ENCODE results near the gene MESD. TPM values are rescaled to one million over a fixed set of nuclear protein-coding genes. Genes with fewer than 3 reads are reported as not detected.

MESD gene
- polyA plus RNA-seq, 1 of the 3 experiments (the other 2 are of a cell fraction), result 15.2 TPM

DNA sequence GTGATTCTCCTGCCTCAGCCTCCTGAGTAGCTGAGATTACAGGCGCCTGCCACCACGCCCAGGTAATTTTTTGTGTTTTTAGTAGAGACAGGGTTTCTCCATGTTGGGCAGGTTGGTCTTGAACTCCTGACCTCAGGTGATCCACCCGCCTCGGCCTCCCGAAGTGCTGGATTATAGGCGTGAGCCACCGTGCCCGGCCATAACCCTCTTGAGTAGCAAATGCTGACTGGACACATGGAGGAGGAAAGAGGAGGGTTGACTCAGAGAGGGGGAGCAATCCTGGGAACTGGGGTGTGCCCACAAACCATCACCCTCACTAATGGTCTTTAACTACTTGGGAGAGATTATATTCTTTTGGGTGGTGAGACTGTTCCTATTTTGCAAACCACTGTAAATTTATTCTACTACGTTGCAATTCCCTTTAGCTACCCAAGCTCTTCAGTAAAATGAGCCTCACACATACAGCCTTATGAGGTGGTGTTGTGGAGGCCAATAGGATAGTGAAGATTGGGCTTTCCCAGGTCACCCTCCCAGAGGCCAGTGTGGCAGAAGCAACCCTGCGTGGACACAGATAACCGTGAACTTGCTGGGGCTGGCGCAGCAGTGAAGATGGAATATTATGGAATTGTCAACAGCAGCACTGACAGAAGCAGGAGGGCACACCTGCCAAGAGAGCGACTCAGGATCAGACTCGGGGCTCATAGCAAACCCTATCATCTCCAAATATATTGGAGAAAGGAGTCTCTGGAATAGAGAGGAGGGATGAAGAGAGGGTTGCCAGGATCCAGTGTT lies 48.5 kb upstream of the MESD start:
- Histone ChIP-seq H4K20me1 (ENCODE audit: insufficient read depth) (no peaks in the 10 kb centered on the region), H3K36me3 (replicated peaks in 1 of 2; ENCODE audit: control insufficient read depth in 1 of 2, insufficient read depth in 2 of 2, low read length in 1 of 2) (no peaks in the 10 kb centered on the region), H3K9me3 (no peaks in the 10 kb centered on the region), H3K4me2 (no peak overlapping the region), H3K9me2 (no peaks in the 10 kb centered on the region), H2AFZ (ENCODE audit: low read depth) (no peak overlapping the region), H3K4me3 (ENCODE audit: low read depth in 2 of 2, low read length in 1 of 2) (no peak overlapping the region), H3K27me3 (ENCODE audit: insufficient read depth) (no peaks in the 10 kb centered on the region), H3K27ac (ENCODE audit: low read depth in 2 of 2, low read length in 1 of 2) (no peak overlapping the region), H3K9ac (no peak overlapping the region), H3K79me2 (ENCODE audit: insufficient read depth) (no peaks in the 10 kb centered on the region), H3F3A (replicated peaks; ENCODE audit: insufficient read depth) (no peaks in the 10 kb centered on the region), H3K4me1 (ENCODE audit: control insufficient read depth in 1 of 2, insufficient read depth in 2 of 2, low read depth in 1 of 2, low read length in 1 of 2) (no peaks in the 10 kb centered on the region)
- ChIA-PET CTCF (interaction anchor here (1.6 kb wide), 1 partner anchor 9 kb away, joined by 4 read pairs; no protein-coding TSS in a partner anchor), POLR2A (interaction anchor here (0.6 kb wide), 1 partner anchor 103 kb away, joined by 3 read pairs; no protein-coding TSS in a partner anchor)
- TF ChIP-seq MEF2A (IDR thresholded peaks at IDR 0.05; ENCODE audit: borderline replicate concordance, low read depth) (no peak), RAD21 (IDR thresholded peaks at IDR 0.05; ENCODE audit: low read length) (no peak), SMC3 (IDR thresholded peaks at IDR 0.05; ENCODE audit: low read depth, low read length) (no peak), RXRA (IDR thresholded peaks at IDR 0.05; ENCODE audit: borderline replicate concordance, low read depth) (no peak), TCF12 (IDR thresholded peaks at IDR 0.05) (no peak), GATA2 (CRISPR knock-in tag; IDR thresholded peaks at IDR 0.05) (no peak), SIN3A (IDR thresholded peaks at IDR 0.05; ENCODE audit: borderline replicate concordance, low read depth, low read length) (no peak), GABPA (IDR thresholded peaks at IDR 0.05; ENCODE audit: low read depth) (no peak), RFX5 (IDR thresholded peaks at IDR 0.05; ENCODE audit: low read length) (no peak), EP300 (IDR thresholded peaks at IDR 0.05; ENCODE audit: borderline replicate concordance in 1 of 2, low read depth in 1 of 2, low read length in 1 of 2) (no peak)
- TF ChIP-seq, protein P1, sequence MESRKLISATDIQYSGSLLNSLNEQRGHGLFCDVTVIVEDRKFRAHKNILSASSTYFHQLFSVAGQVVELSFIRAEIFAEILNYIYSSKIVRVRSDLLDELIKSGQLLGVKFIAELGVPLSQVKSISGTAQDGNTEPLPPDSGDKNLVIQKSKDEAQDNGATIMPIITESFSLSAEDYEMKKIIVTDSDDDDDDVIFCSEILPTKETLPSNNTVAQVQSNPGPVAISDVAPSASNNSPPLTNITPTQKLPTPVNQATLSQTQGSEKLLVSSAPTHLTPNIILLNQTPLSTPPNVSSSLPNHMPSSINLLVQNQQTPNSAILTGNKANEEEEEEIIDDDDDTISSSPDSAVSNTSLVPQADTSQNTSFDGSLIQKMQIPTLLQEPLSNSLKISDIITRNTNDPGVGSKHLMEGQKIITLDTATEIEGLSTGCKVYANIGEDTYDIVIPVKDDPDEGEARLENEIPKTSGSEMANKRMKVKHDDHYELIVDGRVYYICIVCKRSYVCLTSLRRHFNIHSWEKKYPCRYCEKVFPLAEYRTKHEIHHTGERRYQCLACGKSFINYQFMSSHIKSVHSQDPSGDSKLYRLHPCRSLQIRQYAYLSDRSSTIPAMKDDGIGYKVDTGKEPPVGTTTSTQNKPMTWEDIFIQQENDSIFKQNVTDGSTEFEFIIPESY (IDR thresholded peaks at IDR 0.05; ENCODE audit: borderline replicate concordance, low read depth), result no peak
- WGBS (ENCODE audit: low lambda C conversion rate), result 77% methylated on average over 14 of the region's 14 CpGs
- no peak for DNase-seq

DNA sequence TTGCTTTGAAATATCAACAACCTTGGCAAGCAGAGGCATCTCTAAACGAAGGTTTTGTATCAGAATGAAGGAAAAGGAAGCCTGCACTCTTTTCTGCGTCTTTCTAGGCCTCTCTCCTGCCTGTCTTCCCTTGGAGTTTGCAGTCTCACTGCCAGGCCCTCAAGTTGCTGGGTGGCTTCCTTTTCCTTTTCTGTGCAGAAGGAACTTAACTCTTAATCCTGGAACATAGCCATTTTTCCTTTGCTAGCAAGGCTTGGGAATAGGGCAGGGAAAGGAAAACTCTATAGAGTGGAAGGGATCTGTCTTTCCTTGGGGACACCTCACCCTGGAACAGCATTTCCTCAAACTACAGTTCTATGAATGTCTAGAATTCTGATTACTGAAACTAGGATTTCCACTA lies 43.9 kb upstream of the MESD start:
- ChIA-PET CTCF (interaction anchor here (1.2 kb wide), 1 partner anchor 13 kb away, joined by 3 read pairs; no protein-coding TSS in a partner anchor), POLR2A (no interaction called here)
- no peak for DNase-seq
- H4K20me1 ChIP-seq (ENCODE audit: insufficient read depth), result no peaks in the 10 kb centered on the region
- H3K4me2 ChIP-seq, result no peak overlapping the region
- H3K9ac ChIP-seq, result no peak overlapping the region
- no peak for TF ChIP-seq SIN3A (IDR thresholded peaks at IDR 0.05; ENCODE audit: borderline replicate concordance, low read depth, low read length)
- TF ChIP-seq CHD2 (IDR thresholded peaks at IDR 0.05; ENCODE audit: low read length, partially characterized antibody), result no peak
- no peak for TF ChIP-seq YY1 (IDR thresholded peaks at IDR 0.05; ENCODE audit: low read depth)
- TF ChIP-seq NFIC (IDR thresholded peaks at IDR 0.05; ENCODE audit: borderline replicate concordance), result no peak
- TF ChIP-seq RAD21 (IDR thresholded peaks at IDR 0.05; ENCODE audit: low read length), result no peak
- H3K36me3 ChIP-seq (replicated peaks in 1 of 2; ENCODE audit: control insufficient read depth in 1 of 2, insufficient read depth in 2 of 2, low read length in 1 of 2), result no peaks in the 10 kb centered on the region
- WGBS (ENCODE audit: low lambda C conversion rate), result 40% methylated on average over 2 of the region's 2 CpGs
- no peaks in the 10 kb centered on the region for H3K27me3 ChIP-seq (ENCODE audit: insufficient read depth)
- no peaks in the 10 kb centered on the region for H3K9me2 ChIP-seq
- H3K79me2 ChIP-seq (ENCODE audit: insufficient read depth), result no peaks in the 10 kb centered on the region
- no peaks in the 10 kb centered on the region for H3K9me3 ChIP-seq
- H2AFZ ChIP-seq (ENCODE audit: low read depth), result no peak overlapping the region
- no peak overlapping the region for H3K4me3 ChIP-seq (ENCODE audit: low read depth in 2 of 2, low read length in 1 of 2)
- H3K27ac ChIP-seq (ENCODE audit: low read depth in 2 of 2, low read length in 1 of 2), result no peak overlapping the region
- H3K4me1 ChIP-seq (ENCODE audit: control insufficient read depth in 1 of 2, insufficient read depth in 2 of 2, low read depth in 1 of 2, low read length in 1 of 2), result no peaks in the 10 kb centered on the region
- H3F3A ChIP-seq (replicated peaks; ENCODE audit: insufficient read depth), result no peaks in the 10 kb centered on the region
